Measurements from ENCODE around the gene CRTAP.

GRCh38 chr3:33187368-33187634 is 73.5 kb downstream of the CRTAP start:
- TF ChIP-seq POLR2A (IDR thresholded peaks at IDR 0.05) (no peak), CTCF (IDR thresholded peaks at IDR 0.05) (no peak)

All from sigmoid colon (tissue), 3 donors.